ENCODE results near the gene OPCML. TPM values are rescaled to one million over a fixed set of nuclear protein-coding genes. Genes with fewer than 3 reads are reported as not detected.

The OPCML gene
- total RNA-seq, 1 donor from 2014 or later = 1.7 TPM

GRCh38 chr11:133541021-133541719, 8.9 kb upstream of the OPCML start:
- peaks cover 7% of the 10 kb centered on the region for H3K4me1 Mint-ChIP-seq (ENCODE audit: low read depth)
- H3K9me3 Mint-ChIP-seq (ENCODE audit: low read depth) = no peaks in the 10 kb centered on the region
- no peaks in the 10 kb centered on the region for H3K36me3 Mint-ChIP-seq (ENCODE audit: insufficient read depth)
- no peak overlapping the region for H3K4me3 Mint-ChIP-seq (ENCODE audit: low read depth)
- no peak overlapping the region for H3K27ac Mint-ChIP-seq
- peaks cover 17% of the 10 kb centered on the region for H3K27me3 Mint-ChIP-seq
- no peak for DNase-seq (ENCODE audit: low spot score, unreplicated experiment)
- peak; percentile 22 for TF ChIP-seq CTCF (IDR thresholded peaks at IDR 0.05; ENCODE audit: unreplicated experiment)

GRCh38 chr11:133536198-133536597, 3.9 kb upstream of the OPCML start:
- Mint-ChIP-seq H3K4me3 (ENCODE audit: low read depth) (no peak overlapping the region), H3K27ac (no peak overlapping the region), H3K9me3 (ENCODE audit: low read depth) (no peaks in the 10 kb centered on the region), H3K36me3 (ENCODE audit: insufficient read depth) (no peaks in the 10 kb centered on the region), H3K4me1 (ENCODE audit: low read depth) (peaks cover 10% of the 10 kb centered on the region), H3K27me3 (peaks cover 45% of the 10 kb centered on the region)
- DNase-seq (ENCODE audit: low spot score, unreplicated experiment) = no peak
- no peak for TF ChIP-seq CTCF (IDR thresholded peaks at IDR 0.05; ENCODE audit: unreplicated experiment)

- DNase-seq (ENCODE audit: low spot score, unreplicated experiment) = no peak
- TF ChIP-seq CTCF (IDR thresholded peaks at IDR 0.05; ENCODE audit: unreplicated experiment) = no peak
- Mint-ChIP-seq H3K4me1 (ENCODE audit: low read depth) (peaks cover 10% of the 10 kb centered on the region), H3K27ac (no peak overlapping the region), H3K36me3 (ENCODE audit: insufficient read depth) (no peaks in the 10 kb centered on the region), H3K4me3 (ENCODE audit: low read depth) (no peak overlapping the region), H3K27me3 (peaks cover 75% of the 10 kb centered on the region), H3K9me3 (ENCODE audit: low read depth) (no peaks in the 10 kb centered on the region)
Observed at GRCh38 chr11:133533205-133533604, 904 bp upstream of the OPCML start.

- H3K27me3 Mint-ChIP-seq = peaks cover 79% of the 10 kb centered on the region
- no peak for DNase-seq (ENCODE audit: low spot score, unreplicated experiment)
- no peak overlapping the region for H3K4me3 Mint-ChIP-seq (ENCODE audit: low read depth)
Observed at GRCh38 chr11:133531458-133531857, 843 bp downstream of the OPCML start.

GRCh38 chr11:133530501-133530835, 1.8 kb downstream of the OPCML start:
- Mint-ChIP-seq H3K9me3 (ENCODE audit: low read depth) (no peaks in the 10 kb centered on the region), H3K4me3 (ENCODE audit: low read depth) (no peak overlapping the region), H3K36me3 (ENCODE audit: insufficient read depth) (no peaks in the 10 kb centered on the region), H3K4me1 (ENCODE audit: low read depth) (peaks cover 10% of the 10 kb centered on the region), H3K27me3 (peaks cover 76% of the 10 kb centered on the region), H3K27ac (no peak overlapping the region)
- DNase-seq (ENCODE audit: low spot score, unreplicated experiment) = no peak
- TF ChIP-seq CTCF (IDR thresholded peaks at IDR 0.05; ENCODE audit: unreplicated experiment) = peak; percentile 37

More at GRCh38 chr11:133531458-133531857, 843 bp downstream of the OPCML start:
- no peaks in the 10 kb centered on the region for H3K36me3 Mint-ChIP-seq (ENCODE audit: insufficient read depth)
- H3K4me1 Mint-ChIP-seq (ENCODE audit: low read depth) = peaks cover 10% of the 10 kb centered on the region
- TF ChIP-seq CTCF (IDR thresholded peaks at IDR 0.05; ENCODE audit: unreplicated experiment) = no peak
- H3K27ac Mint-ChIP-seq = no peak overlapping the region
- H3K9me3 Mint-ChIP-seq (ENCODE audit: low read depth) = no peaks in the 10 kb centered on the region
